Lung (tissue), 12 donors: Measurements from ENCODE around the gene EIF4G1. TPM values are rescaled to one million over a fixed set of nuclear protein-coding genes. Genes with fewer than 3 reads are reported as not detected.

Experiments used
- ATAC-seq: fragments of 200-7000 bp; cut with Tn5 transposase; one replicate; pipeline ENCODE4 v1.9.1; 2020; ENCODE audit warnings: moderate number of reproducible peaks; ENCODE audit not compliant: insufficient read depth, low FRiP score
- DNase-seq, 3 donors: peaks; one replicate each; pipeline ENCODE4 v3.0.0-alpha.2; 2013 to 2017
- H3K27ac ChIP-seq, 2 donors: one replicate each; pipeline ENCODE4 v1.5.1; 2013; ENCODE audit warnings: mild to moderate bottlenecking in 2 of 2, moderate library complexity in 2 of 2, control low read depth in 1 of 2, inconsistent platforms in 1 of 2, low read depth in 1 of 2, low read length in 1 of 2
- H3K27me3 ChIP-seq, 3 donors: one replicate each; pipeline ENCODE4 v1.5.1; 2013; ENCODE audit warnings: low read length in 2 of 3; ENCODE audit not compliant: control insufficient read depth in 3 of 3, insufficient read depth in 3 of 3
- H3K36me3 ChIP-seq, 4 donors: one replicate each; pipeline ENCODE4 v1.5.1; 2013; ENCODE audit warnings: low read length in 4 of 4, mild to moderate bottlenecking in 1 of 4, moderate library complexity in 1 of 4; ENCODE audit not compliant: control insufficient read depth in 4 of 4, insufficient read depth in 4 of 4
- H3K4me1 ChIP-seq, 5 donors: one replicate each; pipeline ENCODE4 v1.5.1; 2013; ENCODE audit warnings: low read length in 5 of 5, mild to moderate bottlenecking in 2 of 5, moderate library complexity in 1 of 5; ENCODE audit not compliant: control insufficient read depth in 5 of 5, insufficient read depth in 5 of 5
- H3K4me3 ChIP-seq: one replicate; pipeline ENCODE4 v1.5.1; 2013; ENCODE audit warnings: mild to moderate bottlenecking, control low read depth, moderate library complexity
- H3K9ac ChIP-seq, 2 donors: one replicate each; pipeline ENCODE4 v1.5.1; 2013; ENCODE audit warnings: low read length in 2 of 2, control low read depth in 1 of 2; ENCODE audit not compliant: insufficient read depth in 1 of 2
- H3K9me3 ChIP-seq, 4 donors: one replicate each; pipeline ENCODE4 v1.5.1; 2013; ENCODE audit warnings: low read length in 3 of 4, mild to moderate bottlenecking in 1 of 4, moderate library complexity in 1 of 4; ENCODE audit not compliant: control insufficient read depth in 4 of 4, insufficient read depth in 3 of 4
- CTCF ChIP-seq: IDR thresholded peaks from 2 replicates; pipeline ENCODE4 v1.5.1; 2012; ENCODE audit warnings: mild to moderate bottlenecking; ENCODE audit errors: control extremely low read depth, extremely low read depth
- WGBS, 2 donors: extraction: QIAGEN DNeasy Blood & Tissue Kit; methylation state at CpG; one replicate each; pipeline ENCODE4 v1.1.7; 2013; 5-methylcytosine and 5-hydroxymethylcytosine counted together
- polyA plus RNA-seq, 2 donors: library from polyadenylated mRNA; stranded (reverse); fragments of 200-250 nt; gene quantifications; one replicate each; pipeline ENCODE4 v1.2.1, GENCODE V29; 2013
- total RNA-seq, 2 donors: library from RNA; depleted of rRNA in 1 of 2; stranded (reverse); fragments of >200 nt in 1 of 2; gene quantifications; one replicate each; pipeline ENCODE4 v1.2.1, GENCODE V29; 2014 to 2021
- donor health status: control.
- donor health status: control.
- donor health status: Bipolar disorder and iron deficiency.
- donor health status: healthy.
- donor health status: DM: yes; HTN: yes; CAD: no.

EIF4G1 gene
- total and polyA plus RNA-seq, 4 donors = 201 to 419 (median 226) TPM

GRCh38 chr3:184362668-184363546 lies 48.5 kb downstream of the EIF4G1 start:
- peak; percentile 36 for TF ChIP-seq CTCF
- ATAC-seq = peak; percentile 80
- Histone ChIP-seq H3K4me3 (peak overlapping the region; percentile 78), H3K9me3 (no peaks in the 10 kb centered on the region), H3K27me3 (no peaks in the 10 kb centered on the region), H3K27ac (peak overlapping the region; percentile 96 to 99), H3K36me3 (peaks cover 4 to 25% (median 14%) of the 10 kb centered on the region in 4 donors), H3K9ac (peak overlapping the region; percentile 84 to 99), H3K4me1 (peaks cover 0 to 36% (median 15%) of the 10 kb centered on the region in 5 donors)
- WGBS, 2 donors = 0% methylated on average over 57 to 68 of the region's 68 CpGs
- DNase-seq = peak; percentile 98 to 99 (median 99)

GRCh38 chr3:184366619-184367289 lies 52.3 kb downstream of the EIF4G1 start:
- H3K9ac ChIP-seq = no peak overlapping the region
- TF ChIP-seq CTCF = no peak
- no peak overlapping the region for H3K4me3 ChIP-seq
- H3K27me3 ChIP-seq = no peaks in the 10 kb centered on the region
- no peak overlapping the region for H3K27ac ChIP-seq
- WGBS, 2 donors = 72 to 82% methylated on average over 5 of the region's 5 CpGs
- peaks cover 0 to 24% (median 7%) of the 10 kb centered on the region in 5 donors for H3K4me1 ChIP-seq
- ATAC-seq = no peak
- no peak for DNase-seq
- H3K9me3 ChIP-seq = no peaks in the 10 kb centered on the region
- H3K36me3 ChIP-seq = peaks cover 10 to 30% (median 15%) of the 10 kb centered on the region in 4 donors

GRCh38 chr3:184368116-184368515 lies 53.7 kb downstream of the EIF4G1 start:
- H3K4me1 ChIP-seq = peaks cover 0 to 24% (median 7%) of the 10 kb centered on the region in 5 donors
- H3K27me3 ChIP-seq = no peaks in the 10 kb centered on the region
- H3K9me3 ChIP-seq = no peaks in the 10 kb centered on the region
- DNase-seq (no peak), ATAC-seq (no peak)
- no peak overlapping the region for H3K9ac ChIP-seq
- WGBS, 2 donors = 89 to 96% methylated on average over 9 of the region's 9 CpGs
- TF ChIP-seq CTCF = no peak
- no peak overlapping the region for H3K27ac ChIP-seq
- peaks cover 10 to 30% (median 15%) of the 10 kb centered on the region in 4 donors for H3K36me3 ChIP-seq
- no peak overlapping the region for H3K4me3 ChIP-seq
